HG03095 (cell line): ENCODE results near the gene RPS25.
"Not testable (repeated sequence)": the region's sequence is repeated elsewhere in the genome, so short reads cannot be mapped to it uniquely, and the experiment has no call there.

ENCODE experiments used
- ATAC-seq: cut with Tn5 transposase; IDR thresholded peaks from one replicate; pipeline ENCODE4 v1.9.1; 2021; ENCODE audit warnings: moderate library complexity; ENCODE audit not compliant: unreplicated experiment

RPS25 gene

GRCh38 chr11:118973985-118974384, 44.2 kb downstream of the RPS25 start:
- no peak for ATAC-seq

GRCh38 chr11:118971646-118972045, 46.5 kb downstream of the RPS25 start, which contains the start of gene FOXR1:
Gene FOXR1 (plus strand): TSS chr11:118971761. CDS start chr11:118971932, 171 bp downstream.
- no peak for ATAC-seq

- not testable (repeated sequence) for ATAC-seq
Measured at GRCh38 chr11:118969508-118969907, 48.6 kb downstream of the RPS25 start.
